Testis (tissue), 3 donors: ENCODE data around the gene CCDC57. TPM values are rescaled to one million over a fixed set of nuclear protein-coding genes. Genes with fewer than 3 reads are reported as not detected.

Experiments
- DNase-seq: peaks from one replicate; pipeline ENCODE4 v3.0.0-alpha.2; 2019
- H3K27ac ChIP-seq, 2 donors: fragments of 200-600 bp; sonication (generic); one replicate each; pipeline ENCODE4 v1.5.1; 2019
- H3K27me3 ChIP-seq: fragments of 200-600 bp; sonication (generic); one replicate; pipeline ENCODE4 v1.5.1; 2019
- H3K36me3 ChIP-seq: fragments of 200-600 bp; sonication (generic); one replicate; pipeline ENCODE4 v1.5.1; 2017; ENCODE audit warnings: low read depth; ENCODE audit errors: missing control alignments
- H3K4me1 ChIP-seq: fragments of 200-600 bp; sonication (generic); one replicate; pipeline ENCODE4 v1.5.1; 2019
- H3K4me3 ChIP-seq, 2 donors: fragments of 200-600 bp; sonication (generic); one replicate each; pipeline ENCODE4 v1.5.1; 2017 to 2019
- H3K9me3 ChIP-seq: fragments of 200-600 bp; sonication (generic); one replicate; pipeline ENCODE4 v1.5.1; 2017
- CTCF ChIP-seq, 3 experiments: fragments of 450-650 bp in 2 of 3; fragments of 200-600 bp in 1 of 3; sonication (generic) in 1 of 3; IDR thresholded peaks; one replicate each; pipeline ENCODE4 v1.5.1; 2016 to 2019; ENCODE audit warnings: antibody characterized with exemption in 3 of 3, mild to moderate bottlenecking in 2 of 3, moderate library complexity in 1 of 3
- POLR2A ChIP-seq: fragments of 450-650 bp; IDR thresholded peaks from one replicate; pipeline ENCODE4 v1.6.1; 2017; ENCODE audit warnings: antibody characterized with exemption, mild to moderate bottlenecking, moderate library complexity
- WGBS, 2 donors: methylation state at CpG; one replicate each; pipeline ENCODE4 v1.1.5; 2018; 5-methylcytosine and 5-hydroxymethylcytosine counted together
- intact Hi-C: fragments of 100-400 bp; cut with DNase I; formaldehyde crosslinking; loops from one replicate; pipeline ENCODE4 v1.15.1; 2023; ENCODE audit warnings: low total_unique reads
- polyA plus RNA-seq: library from polyadenylated mRNA; stranded (reverse); fragments of 350-450 nt; fragmentation: Illumina TruSeq; extraction: RNeasy Lipid Tissue Mini Kit (QIAGEN cat#74804); gene quantifications from one replicate; pipeline ENCODE4 v1.2.3, GENCODE V29; 2014; ENCODE audit warnings: low read depth, low replicate concordance; ENCODE audit not compliant: insufficient read depth
- total RNA-seq, 2 donors: library from RNA; depleted of rRNA; stranded (reverse); fragments of >200 nt; gene quantifications; one replicate each; pipeline ENCODE4 v1.2.3, GENCODE V29; 2016

The CCDC57 gene
- total and polyA plus RNA-seq, 3 donors from 2014 or later: 61.3 to 111 (median 71.8) TPM

GRCh38 chr17:82204831-82205719, 7.6 kb downstream of the CCDC57 start:
- no peak for DNase-seq
- Histone ChIP-seq H3K4me1 (peaks cover 11% of the 10 kb centered on the region), H3K36me3 (no peaks in the 10 kb centered on the region), H3K4me3 (no peak overlapping the region), H3K27ac (no peak overlapping the region), H3K27me3 (no peaks in the 10 kb centered on the region), H3K9me3 (no peaks in the 10 kb centered on the region)
- intact Hi-C loops: no loop called here
- 75 to 77% methylated on average over 19 to 25 of the region's 25 CpGs for WGBS, 2 donors
- TF ChIP-seq POLR2A: no peak
- TF ChIP-seq CTCF (IDR thresholded peaks at IDR 0.05): no peak

GRCh38 chr17:82203920-82204319, 8.7 kb downstream of the CCDC57 start:
- no peaks in the 10 kb centered on the region for H3K27me3 ChIP-seq
- TF ChIP-seq POLR2A: no peak
- no peak for TF ChIP-seq CTCF (IDR thresholded peaks at IDR 0.05)
- no peak overlapping the region for H3K27ac ChIP-seq
- intact Hi-C loops: no loop called here
- DNase-seq: no peak
- H3K9me3 ChIP-seq: no peaks in the 10 kb centered on the region
- H3K4me1 ChIP-seq: peaks cover 11% of the 10 kb centered on the region
- H3K36me3 ChIP-seq: no peaks in the 10 kb centered on the region
- 86 to 95% methylated on average over 18 to 19 of the region's 19 CpGs for WGBS, 2 donors
- H3K4me3 ChIP-seq: no peak overlapping the region

- intact Hi-C loops: no loop called here
- DNase-seq: no peak
- TF ChIP-seq POLR2A (no peak), CTCF (IDR thresholded peaks at IDR 0.05) (no peak)
- Histone ChIP-seq H3K4me3 (no peak overlapping the region), H3K27me3 (no peaks in the 10 kb centered on the region), H3K4me1 (peaks cover 11% of the 10 kb centered on the region), H3K36me3 (no peaks in the 10 kb centered on the region), H3K27ac (no peak overlapping the region), H3K9me3 (no peaks in the 10 kb centered on the region)
- WGBS, 2 donors: 82 to 85% methylated on average over 10 of the region's 10 CpGs
Measured at GRCh38 chr17:82202981-82203380, 9.7 kb downstream of the CCDC57 start.

GRCh38 chr17:82201498-82201910, 11.1 kb downstream of the CCDC57 start:
- no peak for DNase-seq
- WGBS, 2 donors: 80 to 95% methylated on average over 10 to 23 of the region's 23 CpGs
- H3K27ac ChIP-seq: no peak overlapping the region
- no peak overlapping the region for H3K4me3 ChIP-seq
- no peaks in the 10 kb centered on the region for H3K27me3 ChIP-seq
- no peak for TF ChIP-seq POLR2A
- no peak for TF ChIP-seq CTCF (IDR thresholded peaks at IDR 0.05)
- H3K9me3 ChIP-seq: no peaks in the 10 kb centered on the region
- H3K4me1 ChIP-seq: peaks cover 11% of the 10 kb centered on the region
- intact Hi-C loops: no loop called here
- H3K36me3 ChIP-seq: no peaks in the 10 kb centered on the region
